HL-60 (cell line): ENCODE measurements around the gene ARSD.

Experiments
- GABPA ChIP-seq: IDR thresholded peaks from 2 replicates; pipeline ENCODE4 v1.6.1; 2012; ENCODE audit warnings: low read depth
- POLR2AphosphoS5 ChIP-seq: IDR thresholded peaks from 2 replicates; pipeline ENCODE4 v1.6.1; 2012; ENCODE audit warnings: low read depth
- SPI1 ChIP-seq: IDR thresholded peaks from 2 replicates; pipeline ENCODE4 v1.6.1; 2012; ENCODE audit warnings: low read depth, mild to moderate bottlenecking, borderline replicate concordance
- TF ChIP-seq, protein P1 (sequence below): IDR thresholded peaks from one replicate; pipeline ENCODE4 v1.5.1; 2011; ENCODE audit warnings: low read length, control low read depth, inconsistent platforms; ENCODE audit not compliant: insufficient read depth
- TF ChIP-seq, protein P2 (sequence below): IDR thresholded peaks from 2 replicates; pipeline ENCODE4 v1.6.1; 2012; ENCODE audit warnings: low read depth; ENCODE audit not compliant: insufficient replicate concordance

DNA sequence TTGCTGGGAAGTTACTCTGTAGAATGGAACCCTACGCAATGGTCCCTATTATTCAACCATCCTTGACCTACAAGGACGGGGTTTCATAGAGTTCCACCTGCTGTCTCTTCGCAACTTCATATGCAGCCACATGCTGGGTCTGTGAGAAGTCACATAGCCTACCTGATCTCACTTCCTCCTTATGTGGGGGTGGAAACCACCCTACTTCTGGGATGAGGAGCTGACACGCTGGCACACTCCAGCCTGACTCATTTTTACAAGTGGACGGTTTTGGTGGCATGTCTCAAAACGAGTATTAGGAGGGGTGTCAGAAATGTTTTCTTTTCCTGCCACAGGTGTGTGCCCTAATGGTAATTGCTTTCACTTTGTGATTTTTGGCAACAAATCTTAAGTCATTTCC, 36.8 kb upstream of the ARSD start:
- TF ChIP-seq, protein P1, sequence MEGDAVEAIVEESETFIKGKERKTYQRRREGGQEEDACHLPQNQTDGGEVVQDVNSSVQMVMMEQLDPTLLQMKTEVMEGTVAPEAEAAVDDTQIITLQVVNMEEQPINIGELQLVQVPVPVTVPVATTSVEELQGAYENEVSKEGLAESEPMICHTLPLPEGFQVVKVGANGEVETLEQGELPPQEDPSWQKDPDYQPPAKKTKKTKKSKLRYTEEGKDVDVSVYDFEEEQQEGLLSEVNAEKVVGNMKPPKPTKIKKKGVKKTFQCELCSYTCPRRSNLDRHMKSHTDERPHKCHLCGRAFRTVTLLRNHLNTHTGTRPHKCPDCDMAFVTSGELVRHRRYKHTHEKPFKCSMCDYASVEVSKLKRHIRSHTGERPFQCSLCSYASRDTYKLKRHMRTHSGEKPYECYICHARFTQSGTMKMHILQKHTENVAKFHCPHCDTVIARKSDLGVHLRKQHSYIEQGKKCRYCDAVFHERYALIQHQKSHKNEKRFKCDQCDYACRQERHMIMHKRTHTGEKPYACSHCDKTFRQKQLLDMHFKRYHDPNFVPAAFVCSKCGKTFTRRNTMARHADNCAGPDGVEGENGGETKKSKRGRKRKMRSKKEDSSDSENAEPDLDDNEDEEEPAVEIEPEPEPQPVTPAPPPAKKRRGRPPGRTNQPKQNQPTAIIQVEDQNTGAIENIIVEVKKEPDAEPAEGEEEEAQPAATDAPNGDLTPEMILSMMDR = no peak
- TF ChIP-seq SPI1 (no peak), GABPA (no peak), POLR2AphosphoS5 (no peak)
- TF ChIP-seq, protein P2, sequence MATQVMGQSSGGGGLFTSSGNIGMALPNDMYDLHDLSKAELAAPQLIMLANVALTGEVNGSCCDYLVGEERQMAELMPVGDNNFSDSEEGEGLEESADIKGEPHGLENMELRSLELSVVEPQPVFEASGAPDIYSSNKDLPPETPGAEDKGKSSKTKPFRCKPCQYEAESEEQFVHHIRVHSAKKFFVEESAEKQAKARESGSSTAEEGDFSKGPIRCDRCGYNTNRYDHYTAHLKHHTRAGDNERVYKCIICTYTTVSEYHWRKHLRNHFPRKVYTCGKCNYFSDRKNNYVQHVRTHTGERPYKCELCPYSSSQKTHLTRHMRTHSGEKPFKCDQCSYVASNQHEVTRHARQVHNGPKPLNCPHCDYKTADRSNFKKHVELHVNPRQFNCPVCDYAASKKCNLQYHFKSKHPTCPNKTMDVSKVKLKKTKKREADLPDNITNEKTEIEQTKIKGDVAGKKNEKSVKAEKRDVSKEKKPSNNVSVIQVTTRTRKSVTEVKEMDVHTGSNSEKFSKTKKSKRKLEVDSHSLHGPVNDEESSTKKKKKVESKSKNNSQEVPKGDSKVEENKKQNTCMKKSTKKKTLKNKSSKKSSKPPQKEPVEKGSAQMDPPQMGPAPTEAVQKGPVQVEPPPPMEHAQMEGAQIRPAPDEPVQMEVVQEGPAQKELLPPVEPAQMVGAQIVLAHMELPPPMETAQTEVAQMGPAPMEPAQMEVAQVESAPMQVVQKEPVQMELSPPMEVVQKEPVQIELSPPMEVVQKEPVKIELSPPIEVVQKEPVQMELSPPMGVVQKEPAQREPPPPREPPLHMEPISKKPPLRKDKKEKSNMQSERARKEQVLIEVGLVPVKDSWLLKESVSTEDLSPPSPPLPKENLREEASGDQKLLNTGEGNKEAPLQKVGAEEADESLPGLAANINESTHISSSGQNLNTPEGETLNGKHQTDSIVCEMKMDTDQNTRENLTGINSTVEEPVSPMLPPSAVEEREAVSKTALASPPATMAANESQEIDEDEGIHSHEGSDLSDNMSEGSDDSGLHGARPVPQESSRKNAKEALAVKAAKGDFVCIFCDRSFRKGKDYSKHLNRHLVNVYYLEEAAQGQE = no peak
